Measurements from ENCODE around the gene CHIC1.
"Not testable (repeated sequence)": the region's sequence is repeated elsewhere in the genome, so short reads cannot be mapped to it uniquely, and the experiment has no call there.

Gene CHIC1

DNA sequence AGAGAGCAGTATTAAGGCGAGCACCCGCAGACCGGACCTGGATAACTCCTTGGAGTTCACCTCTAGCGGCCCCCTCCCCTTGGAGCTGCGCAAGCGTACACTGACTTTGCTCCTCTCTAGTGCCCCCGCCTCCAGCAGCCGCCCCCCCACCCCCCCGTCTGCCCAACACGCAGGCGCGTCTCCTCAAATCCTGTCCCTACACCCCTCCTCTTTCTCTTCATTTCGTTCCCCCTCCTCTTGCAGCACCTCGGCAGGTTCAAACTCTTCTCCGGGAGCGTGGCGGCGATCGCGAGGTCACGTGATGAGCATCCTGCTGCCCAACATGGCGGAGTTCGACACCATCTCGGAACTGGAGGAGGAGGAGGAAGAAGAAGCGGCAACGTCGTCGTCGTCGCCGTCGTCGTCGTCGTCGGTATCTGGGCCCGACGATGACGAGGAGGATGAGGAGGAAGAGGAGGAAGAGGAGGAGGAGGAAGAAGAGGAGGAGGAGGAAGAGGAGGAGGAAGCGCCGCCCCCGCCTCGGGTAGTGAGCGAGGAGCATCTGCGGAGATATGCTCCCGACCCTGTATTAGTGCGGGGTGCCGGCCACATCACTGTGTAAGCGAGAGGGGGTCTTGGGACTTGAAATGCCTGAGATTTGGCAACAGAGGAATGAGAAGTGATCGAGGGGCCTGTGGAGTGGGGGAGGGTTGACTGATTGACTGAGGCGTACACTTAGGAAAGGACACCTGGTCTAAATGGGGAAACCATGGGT, at the start of gene CHIC1:
CHIC1 (plus strand) TSS at position 214 of the 754 bp plus-strand sequence; CDS start at position 302, 88 bp downstream.
- DNase-seq (ENCODE audit: low read depth), result peak; percentile 47

- DNase-seq (ENCODE audit: low read depth), result not testable (repeated sequence)
These were observed 40.2 kb upstream of the CHIC1 start for GRCh38 chrX:73522823-73523222.

GRCh38 chrX:73524906-73525305, 38.1 kb upstream of the CHIC1 start:
- DNase-seq (ENCODE audit: low read depth), result no peak

DNA sequence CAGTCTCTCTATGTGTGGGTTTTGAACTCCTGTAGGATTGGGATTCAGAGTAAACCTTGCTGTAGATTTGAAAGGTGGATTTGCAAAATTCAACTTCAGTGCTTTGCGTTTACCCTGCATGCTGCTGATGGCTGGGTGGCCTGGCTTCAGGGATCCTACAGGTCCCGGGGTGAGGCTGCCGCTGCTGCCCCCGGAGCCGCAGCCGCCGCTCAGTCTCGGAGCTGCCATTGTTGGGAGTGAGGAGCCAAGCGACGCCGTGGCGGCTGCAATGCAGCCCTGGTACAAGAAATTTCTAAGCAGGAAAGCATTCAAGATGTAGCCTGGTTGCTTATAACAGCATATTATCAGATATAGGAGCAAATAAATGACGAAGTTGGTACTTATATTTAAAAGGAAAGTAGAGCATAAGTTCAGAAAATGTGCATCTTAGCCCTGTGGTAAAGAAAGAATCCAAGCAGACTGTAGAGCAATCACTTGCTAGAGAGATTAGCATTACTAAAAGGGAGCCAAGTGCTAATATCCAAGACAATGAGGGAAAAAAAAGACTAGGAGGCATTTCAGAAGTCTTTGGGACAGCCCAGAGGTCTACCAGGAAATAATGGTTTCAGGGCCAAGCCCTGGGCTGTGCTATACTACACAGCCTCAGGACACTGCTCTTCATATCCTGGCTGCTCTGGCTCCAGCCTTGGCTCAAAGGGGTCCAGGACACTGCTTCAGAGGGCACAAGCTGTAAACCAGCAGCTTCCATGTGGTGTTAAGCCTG, 36.9 kb upstream of the CHIC1 start:
- no peak for DNase-seq (ENCODE audit: low read depth)

GRCh38 chrX:73531655-73532054, 31.3 kb upstream of the CHIC1 start:
- DNase-seq (ENCODE audit: low read depth), result not testable (repeated sequence)

DNA sequence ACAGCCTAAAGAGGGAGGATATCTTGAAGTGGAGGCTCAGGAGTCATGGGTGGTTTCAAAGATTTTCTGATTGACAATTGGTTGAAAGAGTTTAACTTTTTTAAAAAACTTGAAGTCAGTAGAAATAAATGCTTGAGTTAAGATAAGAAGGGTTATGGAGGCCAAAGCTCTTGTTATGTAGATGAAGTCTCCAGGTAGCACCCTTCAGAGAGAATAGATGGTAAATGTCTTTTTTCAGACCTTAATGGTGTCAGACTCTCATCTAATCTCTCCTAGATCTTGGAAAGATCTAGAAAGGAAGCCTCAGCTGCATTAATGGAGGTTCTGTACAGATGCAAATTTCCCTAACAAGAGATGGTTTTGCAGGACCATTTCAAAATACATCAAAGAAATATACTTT, 6.8 kb upstream of the CHIC1 start:
- DNase-seq (ENCODE audit: low read depth), result no peak

DNA sequence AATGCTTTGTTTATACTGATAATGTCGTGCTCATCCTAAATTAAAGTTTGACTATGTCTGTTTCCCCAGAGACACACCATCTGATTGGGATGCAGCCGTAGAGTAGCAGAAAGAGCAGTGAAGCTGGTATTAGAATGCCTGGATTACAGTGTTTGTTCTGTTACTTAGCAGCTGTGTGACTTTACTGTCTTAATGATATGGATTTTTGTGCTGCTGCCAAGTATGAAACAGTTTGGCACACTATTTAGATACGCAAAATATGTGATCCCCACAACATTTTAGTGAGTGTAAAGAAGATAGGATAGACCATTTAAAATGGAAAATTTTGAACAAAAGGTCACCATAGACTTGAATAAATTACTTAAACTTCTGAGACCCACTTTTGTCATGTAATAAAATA, 1.2 kb upstream of the CHIC1 start:
- no peak for DNase-seq (ENCODE audit: low read depth)

GRCh38 chrX:73562458-73562857, 539 bp upstream of the CHIC1 start:
- no peak for DNase-seq (ENCODE audit: low read depth)

DNA sequence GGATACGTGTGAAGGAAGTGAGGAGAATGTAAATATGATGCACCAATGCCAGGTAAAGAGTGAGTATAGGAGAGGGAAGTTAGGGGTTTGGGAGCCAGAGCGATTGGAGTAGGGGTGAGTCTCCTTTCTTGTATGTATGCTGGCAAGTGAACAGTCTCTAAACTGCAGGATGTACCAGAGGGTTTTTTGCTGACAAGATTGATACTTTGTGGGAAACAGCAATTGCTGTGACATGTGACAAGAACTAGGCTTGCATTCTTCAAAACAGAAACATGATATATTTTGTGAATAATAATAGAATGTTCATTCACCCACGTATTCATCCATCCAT, 706 bp downstream of the CHIC1 start:
- DNase-seq (ENCODE audit: low read depth), result no peak

DNA sequence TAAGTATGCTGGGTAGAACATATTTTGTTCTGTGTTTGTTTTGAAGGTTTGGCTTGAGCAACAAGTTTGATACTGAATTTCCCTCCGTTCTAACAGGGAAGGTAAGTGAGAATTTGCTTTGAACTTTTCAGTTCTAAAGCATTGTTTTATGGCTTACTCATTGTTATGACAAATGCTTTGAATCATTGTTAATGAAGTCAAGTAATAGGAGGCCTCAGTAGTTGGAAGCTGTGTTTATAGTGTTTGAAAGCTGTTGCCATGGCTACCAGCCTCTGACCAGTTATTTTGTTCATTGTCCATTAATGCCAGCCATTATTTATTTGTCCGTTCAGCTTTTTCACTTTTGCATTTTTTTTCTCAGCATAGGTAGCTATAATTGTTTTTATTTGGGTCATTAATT, 14.4 kb downstream of the CHIC1 start:
- DNase-seq (ENCODE audit: low read depth), result no peak

DNA sequence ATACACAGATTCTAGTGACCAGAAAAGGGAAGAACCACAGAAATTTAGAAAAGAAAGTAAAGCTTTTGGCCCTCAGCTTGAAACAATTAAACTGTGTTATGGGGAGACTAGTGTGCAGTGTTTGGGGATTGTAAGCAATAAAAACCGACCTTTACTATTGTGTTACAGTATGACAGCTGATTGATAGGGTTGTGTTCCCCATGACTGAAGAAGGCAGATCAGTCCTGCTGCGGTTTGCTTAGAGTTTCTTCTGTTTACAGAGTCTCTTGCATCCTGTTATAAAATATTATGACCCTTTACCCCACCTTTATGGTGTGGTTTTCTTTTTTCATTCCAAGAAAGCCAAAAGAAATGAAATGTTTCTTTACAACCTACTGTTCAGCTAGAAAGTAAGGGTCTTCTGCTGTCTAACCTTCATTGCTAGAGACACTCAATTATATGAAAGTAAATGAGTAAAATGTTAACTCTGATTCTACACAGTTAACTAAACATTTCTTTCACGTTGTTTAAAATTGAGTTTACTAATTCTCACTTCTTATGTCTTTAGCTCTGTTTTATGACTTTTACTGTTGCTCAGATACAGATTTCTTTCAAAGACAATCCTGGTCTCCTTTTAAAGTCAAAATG, 18.1 kb downstream of the CHIC1 start:
- DNase-seq (ENCODE audit: low read depth), result no peak

- DNase-seq (ENCODE audit: low read depth), result not testable (repeated sequence)
These were observed 34.8 kb downstream of the CHIC1 start for GRCh38 chrX:73597758-73598157.

- no peak for DNase-seq (ENCODE audit: low read depth)
These were observed 52.0 kb downstream of the CHIC1 start for GRCh38 chrX:73615022-73615421.

- DNase-seq (ENCODE audit: low read depth), result not testable (repeated sequence)
These were observed 78.7 kb downstream of the CHIC1 start for GRCh38 chrX:73641669-73642068.

GRCh38 chrX:73647212-73647611, 84.2 kb downstream of the CHIC1 start:
- DNase-seq (ENCODE audit: low read depth), result no peak

DNA sequence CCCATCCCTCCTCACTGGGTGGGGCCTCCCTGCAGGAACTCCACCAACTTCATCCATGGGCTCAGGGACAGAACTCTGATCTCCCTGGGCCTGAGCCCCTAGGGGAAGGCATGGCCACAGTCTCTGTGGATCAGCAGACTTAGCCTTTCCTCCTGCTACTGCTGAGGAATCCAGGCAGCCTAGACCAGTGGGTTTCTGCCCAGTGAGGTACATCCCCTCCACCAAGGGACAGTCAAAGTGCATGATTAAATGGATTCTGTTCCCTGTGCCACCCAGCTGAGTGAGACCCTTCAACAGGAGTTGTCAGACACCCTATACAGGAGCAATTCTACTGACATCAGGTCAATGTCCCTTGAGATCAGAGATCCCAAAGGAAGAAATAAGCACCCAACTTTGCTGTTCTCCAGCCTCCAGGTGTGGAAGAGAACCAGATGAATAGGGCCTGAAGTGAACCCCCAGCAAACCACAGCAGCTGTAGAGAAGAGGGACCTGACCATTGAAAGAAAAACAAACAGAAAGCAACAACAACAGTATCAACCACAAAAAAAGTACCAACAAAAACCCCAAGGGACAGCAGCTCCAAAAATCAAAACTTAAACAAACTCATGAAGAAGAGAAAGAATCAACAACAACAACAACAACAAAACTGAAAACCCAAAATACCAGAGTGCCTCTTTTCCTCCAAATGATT, 84.8 kb downstream of the CHIC1 start:
- no peak for DNase-seq (ENCODE audit: low read depth)

GRCh38 chrX:73661322-73661721, 98.3 kb downstream of the CHIC1 start:
- DNase-seq (ENCODE audit: low read depth), result not testable (repeated sequence)

- DNase-seq (ENCODE audit: low read depth), result no peak
These were observed 105.8 kb downstream of the CHIC1 start for GRCh38 chrX:73668779-73669178.

DNA sequence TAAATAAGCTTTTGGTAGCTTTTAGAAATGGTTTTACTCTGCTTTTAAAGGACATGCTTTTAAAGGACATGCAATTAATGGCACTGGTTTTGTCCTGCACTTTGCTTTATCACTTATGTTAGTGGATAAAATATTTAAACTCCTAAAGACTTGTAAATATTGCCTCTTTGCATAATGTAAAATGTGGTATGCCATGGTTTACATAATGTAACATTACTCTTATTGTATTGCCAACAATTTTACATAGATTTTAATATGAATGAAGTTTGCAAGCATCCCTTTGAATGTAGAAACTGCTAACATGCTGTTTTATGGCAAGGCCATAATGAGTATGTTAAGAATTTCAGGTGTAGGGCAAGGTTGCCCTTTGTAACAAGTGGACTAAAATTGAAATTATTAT, 118.4 kb downstream of the CHIC1 start:
- DNase-seq (ENCODE audit: low read depth), result no peak

DNA sequence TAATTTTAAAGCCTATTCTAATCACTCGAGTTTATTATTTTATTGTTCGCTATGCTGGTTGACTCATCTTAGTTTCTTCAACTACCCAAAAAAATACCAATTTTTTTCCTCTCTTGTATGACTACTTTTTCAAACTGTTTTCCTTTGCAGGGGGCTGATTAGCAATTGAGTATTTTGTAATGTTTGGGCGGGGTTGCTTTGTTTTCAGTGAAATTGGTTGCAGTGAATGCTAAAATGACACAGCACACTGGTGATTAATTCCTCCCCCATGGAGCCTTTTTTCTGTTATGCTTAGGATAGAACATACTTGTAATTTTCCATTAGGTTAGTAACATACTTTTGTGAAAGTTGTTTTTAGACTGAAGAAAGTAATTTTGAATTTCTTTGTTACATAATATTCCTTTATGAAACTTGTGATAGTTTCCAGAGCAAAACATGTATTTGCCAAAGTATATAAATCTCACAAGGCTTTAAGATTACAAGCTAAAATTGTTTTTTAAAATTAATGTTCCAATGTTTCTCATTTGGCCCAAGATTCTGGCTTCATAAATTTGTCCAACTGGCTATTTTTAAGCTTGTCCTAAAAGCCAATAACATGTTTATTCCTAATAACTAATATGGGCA, 120.4 kb downstream of the CHIC1 start:
- no peak for DNase-seq (ENCODE audit: low read depth)

- not testable (repeated sequence) for DNase-seq (ENCODE audit: low read depth)
These were observed 144.0 kb downstream of the CHIC1 start for GRCh38 chrX:73707014-73707413.

GRCh38 chrX:73728602-73729001, 165.6 kb downstream of the CHIC1 start:
- no peak for DNase-seq (ENCODE audit: low read depth)
